ENCODE data around the gene PAX8. TPM values are rescaled to one million over a fixed set of nuclear protein-coding genes. Genes with fewer than 3 reads are reported as not detected.

Gene PAX8
- total RNA-seq, 4 donors from 2014 or later: 2.8 to 23.9 (median 6.0) TPM

DNA sequence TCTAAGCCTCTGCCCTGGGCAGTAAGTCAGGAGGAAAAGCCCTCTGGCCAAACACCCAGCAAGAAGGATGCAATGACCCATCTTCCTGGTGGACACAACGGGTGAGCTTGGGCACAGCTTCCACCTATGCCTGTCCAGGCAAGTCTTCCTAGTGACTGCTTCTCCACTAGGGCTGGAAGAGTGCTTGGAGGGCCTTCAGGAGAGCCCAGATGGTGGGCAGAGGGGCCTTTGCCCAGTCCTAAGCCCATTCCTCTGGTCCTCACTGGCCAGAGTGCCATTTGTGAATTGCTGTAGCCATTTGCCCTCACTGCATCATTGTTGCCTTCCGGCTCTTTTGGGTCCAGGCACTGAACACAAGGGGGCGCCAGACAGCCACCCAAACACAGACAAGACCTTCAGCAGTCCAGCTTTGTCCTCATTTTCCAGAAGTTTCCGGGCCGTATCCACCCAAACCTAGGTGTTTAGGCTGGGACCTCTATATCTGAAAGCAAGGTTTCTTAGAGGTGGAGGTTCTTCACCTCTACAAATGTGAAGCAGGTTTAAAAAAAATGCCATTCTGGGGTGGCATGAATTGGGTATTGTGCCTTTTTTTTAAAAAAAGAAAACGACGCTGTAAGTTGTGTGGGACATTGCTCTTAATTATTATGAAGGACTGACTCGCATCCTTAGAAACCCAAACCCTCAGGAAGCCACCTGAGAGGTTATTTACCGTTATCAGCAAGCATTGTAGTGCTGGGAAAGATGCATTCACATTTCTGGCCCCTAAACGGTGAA is 29.5 kb downstream of the PAX8 start:
- H3K4me1 ChIP-seq: no peaks in the 10 kb centered on the region
- H3K4me3 ChIP-seq: no peak overlapping the region
- H3K27ac ChIP-seq: no peak overlapping the region

DNA sequence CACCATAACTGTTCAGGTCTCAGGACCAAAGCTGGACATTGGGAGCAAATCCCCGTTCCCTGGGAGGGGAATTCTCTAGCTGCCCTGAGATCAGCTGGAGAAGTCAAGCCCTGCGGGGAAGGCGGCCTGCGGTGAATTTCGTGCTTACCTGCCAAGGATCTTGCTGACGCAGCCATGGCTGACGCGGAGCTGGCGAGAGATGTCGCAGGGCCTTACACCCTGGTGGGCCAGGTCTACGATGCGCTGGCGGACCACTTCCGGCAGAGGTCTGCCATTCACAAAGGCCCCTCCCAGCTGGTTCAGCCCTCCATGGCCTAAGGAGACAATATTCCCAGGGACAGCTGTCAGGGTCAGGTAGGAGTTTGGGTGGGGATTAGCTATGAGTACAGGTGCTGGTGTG is 32.1 kb downstream of the PAX8 start:
- intact Hi-C loops (cut with DNase I; ENCODE audit: low total_unique reads): loop anchor here (10.0 kb wide), 1 partner anchor 148 kb away; no protein-coding TSS in a partner anchor
- no peaks in the 10 kb centered on the region for H3K4me1 ChIP-seq
- no peak for DNase-seq
- no peaks in the 10 kb centered on the region for H3K27me3 ChIP-seq
- TF ChIP-seq, protein P1, sequence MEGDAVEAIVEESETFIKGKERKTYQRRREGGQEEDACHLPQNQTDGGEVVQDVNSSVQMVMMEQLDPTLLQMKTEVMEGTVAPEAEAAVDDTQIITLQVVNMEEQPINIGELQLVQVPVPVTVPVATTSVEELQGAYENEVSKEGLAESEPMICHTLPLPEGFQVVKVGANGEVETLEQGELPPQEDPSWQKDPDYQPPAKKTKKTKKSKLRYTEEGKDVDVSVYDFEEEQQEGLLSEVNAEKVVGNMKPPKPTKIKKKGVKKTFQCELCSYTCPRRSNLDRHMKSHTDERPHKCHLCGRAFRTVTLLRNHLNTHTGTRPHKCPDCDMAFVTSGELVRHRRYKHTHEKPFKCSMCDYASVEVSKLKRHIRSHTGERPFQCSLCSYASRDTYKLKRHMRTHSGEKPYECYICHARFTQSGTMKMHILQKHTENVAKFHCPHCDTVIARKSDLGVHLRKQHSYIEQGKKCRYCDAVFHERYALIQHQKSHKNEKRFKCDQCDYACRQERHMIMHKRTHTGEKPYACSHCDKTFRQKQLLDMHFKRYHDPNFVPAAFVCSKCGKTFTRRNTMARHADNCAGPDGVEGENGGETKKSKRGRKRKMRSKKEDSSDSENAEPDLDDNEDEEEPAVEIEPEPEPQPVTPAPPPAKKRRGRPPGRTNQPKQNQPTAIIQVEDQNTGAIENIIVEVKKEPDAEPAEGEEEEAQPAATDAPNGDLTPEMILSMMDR (IDR thresholded peaks at IDR 0.05): no peak
- no peak for TF ChIP-seq POLR2A (IDR thresholded peaks at IDR 0.05)
- no peak overlapping the region for H3K27ac ChIP-seq
- H3K36me3 ChIP-seq: no peaks in the 10 kb centered on the region
- H3K4me3 ChIP-seq: no peak overlapping the region
- H3K9me3 ChIP-seq: no peaks in the 10 kb centered on the region

More for the DNA sequence above, 29.5 kb downstream of the PAX8 start:
- H3K27me3 ChIP-seq: no peaks in the 10 kb centered on the region
- H3K36me3 ChIP-seq: no peaks in the 10 kb centered on the region
- no peaks in the 10 kb centered on the region for H3K9me3 ChIP-seq
- TF ChIP-seq POLR2A (IDR thresholded peaks at IDR 0.05): no peak
- TF ChIP-seq, protein P1 (IDR thresholded peaks at IDR 0.05): peak; percentile 81 to 87 (median 85)
- DNase-seq: peak; percentile 65 to 71
- intact Hi-C loops (cut with DNase I; ENCODE audit: low total_unique reads): loop anchor here (10.0 kb wide), 1 partner anchor 146 kb away; no protein-coding TSS in a partner anchor

DNA sequence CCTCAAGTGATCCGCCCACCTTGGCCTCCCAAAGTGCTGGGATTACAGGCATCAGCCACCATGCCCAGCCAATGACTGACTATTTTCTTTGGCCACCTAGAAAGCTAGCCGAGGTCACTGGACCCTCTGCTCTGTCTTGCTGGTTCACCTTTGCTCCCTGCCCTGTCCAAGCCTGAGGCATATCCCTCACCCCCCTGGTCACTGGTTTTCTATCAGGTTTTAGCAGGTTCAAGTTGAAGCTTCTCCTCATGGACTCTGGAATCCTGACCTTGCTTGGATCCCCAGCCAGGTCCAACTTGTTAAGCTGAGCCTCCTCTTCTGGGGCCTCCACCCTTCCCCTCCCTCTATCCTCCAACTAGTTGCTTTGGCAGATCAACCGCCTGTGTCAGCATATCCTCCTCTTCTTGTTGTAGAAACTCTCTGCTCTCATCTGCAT is 33.4 kb downstream of the PAX8 start:
- Histone ChIP-seq H3K36me3 (no peaks in the 10 kb centered on the region), H3K4me3 (no peak overlapping the region), H3K27me3 (no peaks in the 10 kb centered on the region), H3K4me1 (peaks cover 0 to 4% of the 10 kb centered on the region in 2 donors), H3K9me3 (no peaks in the 10 kb centered on the region), H3K27ac (no peak overlapping the region)
- no peak for DNase-seq
- intact Hi-C loops (cut with DNase I; ENCODE audit: low total_unique reads): loop anchor here (10.0 kb wide), 1 partner anchor 150 kb away; no protein-coding TSS in a partner anchor
- TF ChIP-seq POLR2A (IDR thresholded peaks at IDR 0.05): no peak
- TF ChIP-seq, protein P1 (IDR thresholded peaks at IDR 0.05): no peak

DNA sequence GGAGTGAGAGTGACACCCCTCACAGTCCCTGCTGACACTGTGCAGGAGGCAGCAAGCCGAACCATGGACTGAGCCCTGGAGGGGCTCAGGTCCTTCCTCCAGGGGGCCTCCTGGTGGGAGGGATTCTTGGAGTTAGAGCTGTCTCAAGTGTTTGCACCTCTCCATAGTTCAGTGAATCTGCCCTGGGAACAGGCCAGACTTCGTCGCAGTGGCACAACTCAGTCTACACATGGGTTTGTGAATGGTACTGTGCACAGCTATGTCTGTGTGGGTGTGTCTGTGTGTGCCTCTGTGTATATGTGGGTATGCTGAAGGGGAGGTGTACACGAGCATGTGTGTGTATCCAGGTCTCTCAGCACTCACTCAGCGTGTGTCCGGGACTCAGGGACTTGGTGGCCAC is 36.4 kb downstream of the PAX8 start:
- Histone ChIP-seq H3K9me3 (no peaks in the 10 kb centered on the region), H3K4me3 (no peak overlapping the region), H3K4me1 (peaks cover 0 to 4% of the 10 kb centered on the region in 2 donors), H3K27ac (peak overlapping the region in 1 of 2 donors; percentile 80), H3K27me3 (no peaks in the 10 kb centered on the region), H3K36me3 (no peaks in the 10 kb centered on the region)
- TF ChIP-seq, protein P1 (IDR thresholded peaks at IDR 0.05): no peak
- no peak for TF ChIP-seq POLR2A (IDR thresholded peaks at IDR 0.05)
- intact Hi-C loops (cut with DNase I; ENCODE audit: low total_unique reads): loop anchor here (10.0 kb wide), 1 partner anchor 152 kb away; no protein-coding TSS in a partner anchor
- no peak for DNase-seq
